SK-N-SH (cell line): Measurements from ENCODE around the gene GALNT18. TPM values are rescaled to one million over a fixed set of nuclear protein-coding genes. Genes with fewer than 3 reads are reported as not detected.

Experiments used
- CTCF ChIA-PET: fragments of 300-600, 350-600 bp; formaldehyde crosslinking; extraction: SDS; loops from one replicate; lab custom pipeline; 2021; lab: Yijun Ruan, JAX
- POLR2A ChIA-PET: fragments of 350-600 bp; sonication (Branson Sonifier 250); formaldehyde crosslinking; extraction: SDS; loops from one replicate; lab custom pipeline; 2020; ENCODE audit warnings: antibody characterized with exemption, inconsistent platforms; lab: Yijun Ruan, JAX
- DNase-seq: peaks from one replicate; pipeline ENCODE4 v3.0.0; 2012
- H2AFZ ChIP-seq: fragments of 200-600 bp; sonication (generic); 2 replicates; pipeline ENCODE4 v1.8.1; 2016; ENCODE audit warnings: antibody characterized with exemption, mild to moderate bottlenecking, low read depth
- H3F3A ChIP-seq: fragments of 200-600 bp; sonication (generic); replicated peaks from 2 replicates; pipeline ENCODE3; 2016; ENCODE audit warnings: antibody characterized with exemption, mild to moderate bottlenecking; ENCODE audit not compliant: insufficient read depth
- H3K27ac ChIP-seq, 2 experiments: fragments of 200-500 bp in 1 of 2; fragments of 200-600 bp in 1 of 2; sonication (Bioruptor generic) in 1 of 2; sonication (generic), shearing (Covaris generic) in 1 of 2; 2 replicates each; pipeline versions ENCODE4 v1.5.1 to v1.6.1; 2014 to 2016; ENCODE audit warnings: low read depth in 2 of 2, inconsistent platforms in 1 of 2, low read length in 1 of 2, mild to moderate bottlenecking in 1 of 2, mixed read lengths in 1 of 2
- H3K27me3 ChIP-seq: fragments of 200-600 bp; sonication (generic), shearing (Covaris generic); 2 replicates; pipeline ENCODE4 v1.6.1; 2016; ENCODE audit warnings: mixed run types; ENCODE audit not compliant: insufficient read depth
- H3K36me3 ChIP-seq, 2 experiments: fragments of 200-500 bp in 1 of 2; fragments of 200-600 bp in 1 of 2; sonication (Bioruptor generic) in 1 of 2; sonication (generic) in 1 of 2; replicated peaks in 1 of 2; 2 replicates each; pipeline versions ENCODE3 to v1.5.1; 2014 to 2016; ENCODE audit warnings: low read length in 1 of 2, mild to moderate bottlenecking in 1 of 2; ENCODE audit not compliant: insufficient read depth in 2 of 2, control insufficient read depth in 1 of 2
- H3K4me1 ChIP-seq, 2 experiments: fragments of 200-500 bp in 1 of 2; fragments of 200-600 bp in 1 of 2; sonication (Bioruptor generic) in 1 of 2; sonication (generic), shearing (Covaris generic) in 1 of 2; 2 replicates each; pipeline versions ENCODE4 v1.5.1 to v1.6.1; 2014 to 2016; ENCODE audit warnings: low read depth in 1 of 2, low read length in 1 of 2, mixed run types in 1 of 2; ENCODE audit not compliant: insufficient read depth in 2 of 2, control insufficient read depth in 1 of 2
- H3K4me2 ChIP-seq: fragments of 200-600 bp; sonication (generic), shearing (Covaris generic); 2 replicates; pipeline ENCODE4 v1.6.1; 2017; ENCODE audit warnings: mixed run types
- H3K4me3 ChIP-seq, 2 experiments: fragments of 200-500 bp in 1 of 2; fragments of 200-600 bp in 1 of 2; sonication (Bioruptor generic) in 1 of 2; sonication (generic), shearing (Covaris generic) in 1 of 2; 2 replicates each; pipeline versions ENCODE4 v1.5.1 to v1.8.1; 2014 to 2016; ENCODE audit warnings: low read depth in 2 of 2, inconsistent platforms in 1 of 2, low read length in 1 of 2, mild to moderate bottlenecking in 1 of 2, mixed read lengths in 1 of 2, moderate library complexity in 1 of 2
- H3K79me2 ChIP-seq: fragments of 200-600 bp; sonication (generic); 2 replicates; pipeline ENCODE4 v1.8.1; 2017; ENCODE audit warnings: mild to moderate bottlenecking; ENCODE audit not compliant: insufficient read depth
- H3K9ac ChIP-seq: fragments of 200-600 bp; sonication (generic); 2 replicates; pipeline ENCODE4 v1.6.1; 2017; ENCODE audit warnings: mixed run types
- H3K9me2 ChIP-seq: fragments of 200-600 bp; sonication (generic); 2 replicates; pipeline ENCODE4 v1.6.1; 2017; ENCODE audit warnings: mixed run types
- H3K9me3 ChIP-seq: fragments of 200-600 bp; sonication (generic); 2 replicates; pipeline ENCODE4 v1.6.1; 2017; ENCODE audit warnings: mixed run types, mild to moderate bottlenecking, moderate library complexity
- H4K20me1 ChIP-seq: fragments of 200-600 bp; sonication (generic); 2 replicates; pipeline ENCODE4 v1.6.1; 2017; ENCODE audit warnings: mild to moderate bottlenecking, mixed run types; ENCODE audit not compliant: insufficient read depth
- CHD2 ChIP-seq: fragments of 150-350 bp; IDR thresholded peaks from 2 replicates; pipeline ENCODE4 v1.6.1; 2018; ENCODE audit warnings: low read length; ENCODE audit not compliant: partially characterized antibody
- EP300 ChIP-seq, 2 experiments: IDR thresholded peaks; 2 replicates each; pipeline versions ENCODE4 v1.4.0 to v1.6.1; 2012; ENCODE audit warnings: borderline replicate concordance in 1 of 2, low read depth in 1 of 2, low read length in 1 of 2
- EZH2phosphoT487 ChIP-seq: fragments of 200-600 bp; sonication (generic); IDR thresholded peaks from 2 replicates; pipeline ENCODE4 v1.6.1; 2017; ENCODE audit warnings: low read depth, mixed run types, mild to moderate bottlenecking, antibody characterized with exemption, moderate library complexity, borderline replicate concordance
- FOXJ3 ChIP-seq: sonication (generic); formaldehyde crosslinking; IDR thresholded peaks from 2 replicates; pipeline ENCODE4 v1.5.1; 2020; ENCODE audit warnings: mild to moderate bottlenecking, missing genetic modification reagents
- RCOR1 ChIP-seq: fragments of 150-350 bp; IDR thresholded peaks from 2 replicates; pipeline ENCODE4 v1.6.1; 2017; ENCODE audit warnings: antibody characterized with exemption, low read length
- REST ChIP-seq: IDR thresholded peaks from 2 replicates; pipeline ENCODE4 v1.6.1; 2012; ENCODE audit warnings: mild to moderate bottlenecking, low read depth, low read length, moderate library complexity
- RXRA ChIP-seq: IDR thresholded peaks from 2 replicates; pipeline ENCODE4 v1.4.0; 2012; ENCODE audit warnings: low read depth, mild to moderate bottlenecking, borderline replicate concordance
- WGBS: methylation state at CpG from one replicate; pipeline ENCODE4 v1.1.6; 2017; ENCODE audit warnings: low lambda C conversion rate; 5-methylcytosine and 5-hydroxymethylcytosine counted together
- polyA plus RNA-seq, 3 experiments: library from polyadenylated mRNA; depleted of rRNA; stranded (reverse); fragments of >200 nt; gene quantifications; 2 replicates each; pipeline ENCODE4 v1.2.3, GENCODE V29; 2012
- TF ChIP-seq, protein P1 (sequence below): IDR thresholded peaks from 2 replicates; pipeline ENCODE4; 2012
- TF ChIP-seq, protein P2 (sequence below): fragments of 150-350 bp; IDR thresholded peaks from 2 replicates; pipeline ENCODE4 v1.6.1; 2016; ENCODE audit warnings: mild to moderate bottlenecking, low read depth, low read length

Gene GALNT18
- polyA plus RNA-seq, 1 of the 3 experiments (the other 2 are of a cell fraction), result 0.64 TPM

- no peak overlapping the region for H3K4me2 ChIP-seq
- no peak overlapping the region for H2AFZ ChIP-seq
- H3K79me2 ChIP-seq, result no peaks in the 10 kb centered on the region
- H3K27me3 ChIP-seq, result no peaks in the 10 kb centered on the region; the same call in 1 of the 2 replicates
- CTCF ChIA-PET, result interaction anchor here (0.9 to 2.1 kb wide), 2 partner anchors 120 to 287 kb away, joined by 3 to 7 read pairs; no protein-coding TSS in a partner anchor
- POLR2A ChIA-PET, result no interaction called here
- H3F3A ChIP-seq, result no peaks in the 10 kb centered on the region
- H3K36me3 ChIP-seq, result no peaks in the 10 kb centered on the region
- TF ChIP-seq RCOR1, result no peak
- TF ChIP-seq REST, result no peak
- no peak for TF ChIP-seq CHD2
- TF ChIP-seq EP300 (IDR thresholded peaks at IDR 0.05; ENCODE audit: borderline replicate concordance in 1 of 2, low read depth in 1 of 2, low read length in 1 of 2), result no peak
- no peak for TF ChIP-seq RXRA
- TF ChIP-seq FOXJ3 (CRISPR knock-in tag), result no peak
- TF ChIP-seq, protein P1, sequence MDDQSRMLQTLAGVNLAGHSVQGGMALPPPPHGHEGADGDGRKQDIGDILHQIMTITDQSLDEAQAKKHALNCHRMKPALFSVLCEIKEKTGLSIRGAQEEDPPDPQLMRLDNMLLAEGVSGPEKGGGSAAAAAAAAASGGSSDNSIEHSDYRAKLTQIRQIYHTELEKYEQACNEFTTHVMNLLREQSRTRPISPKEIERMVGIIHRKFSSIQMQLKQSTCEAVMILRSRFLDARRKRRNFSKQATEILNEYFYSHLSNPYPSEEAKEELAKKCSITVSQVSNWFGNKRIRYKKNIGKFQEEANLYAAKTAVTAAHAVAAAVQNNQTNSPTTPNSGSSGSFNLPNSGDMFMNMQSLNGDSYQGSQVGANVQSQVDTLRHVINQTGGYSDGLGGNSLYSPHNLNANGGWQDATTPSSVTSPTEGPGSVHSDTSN, result no peak
- TF ChIP-seq, protein P2, sequence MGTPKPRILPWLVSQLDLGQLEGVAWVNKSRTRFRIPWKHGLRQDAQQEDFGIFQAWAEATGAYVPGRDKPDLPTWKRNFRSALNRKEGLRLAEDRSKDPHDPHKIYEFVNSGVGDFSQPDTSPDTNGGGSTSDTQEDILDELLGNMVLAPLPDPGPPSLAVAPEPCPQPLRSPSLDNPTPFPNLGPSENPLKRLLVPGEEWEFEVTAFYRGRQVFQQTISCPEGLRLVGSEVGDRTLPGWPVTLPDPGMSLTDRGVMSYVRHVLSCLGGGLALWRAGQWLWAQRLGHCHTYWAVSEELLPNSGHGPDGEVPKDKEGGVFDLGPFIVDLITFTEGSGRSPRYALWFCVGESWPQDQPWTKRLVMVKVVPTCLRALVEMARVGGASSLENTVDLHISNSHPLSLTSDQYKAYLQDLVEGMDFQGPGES, result no peak
- no peak for TF ChIP-seq EZH2phosphoT487
- TF ChIP-seq, all 33 proteins: peak for 0
- H3K27ac ChIP-seq, result peak overlapping the region in 1 of 2 experiments; percentile 22; a peak in 1 of 4 replicates
- WGBS, result 64% methylated on average over 6 of the region's 9 CpGs
- no peak for DNase-seq
- no peaks in the 10 kb centered on the region for H3K9me3 ChIP-seq
- peaks cover 0 to 38% of the 10 kb centered on the region in 2 experiments; a peak in 2 of 4 replicates for H3K4me1 ChIP-seq
- no peaks in the 10 kb centered on the region for H4K20me1 ChIP-seq
- H3K9me2 ChIP-seq, result no peaks in the 10 kb centered on the region
- no peak overlapping the region for H3K9ac ChIP-seq
- no peak overlapping the region for H3K4me3 ChIP-seq
Measured at GRCh38 chr11:11500744-11501487, 120.9 kb downstream of the GALNT18 start.
